H1 (cell line): Measurements from ENCODE around the gene SF3B6. TPM values are rescaled to one million over a fixed set of nuclear protein-coding genes. Genes with fewer than 3 reads are reported as not detected.

Source experiments
- CTCF ChIA-PET: fragments of 300-600 bp; sonication (Branson Sonifier 250); formaldehyde crosslinking; loops from one replicate; lab custom pipeline; 2021; ENCODE audit not compliant: partially characterized antibody; lab: Charles Lee
- POLR2A ChIA-PET: fragments of 300-600 bp; sonication (Branson Sonifier 250); formaldehyde crosslinking; loops from one replicate; lab custom pipeline; 2021; ENCODE audit warnings: inconsistent platforms; ENCODE audit not compliant: partially characterized antibody; lab: Charles Lee
- DNase-seq, 2 experiments: peaks; one replicate each; pipeline versions ENCODE4 v3.0.0 to v3.0.0-alpha.2; 2010 to 2022; ENCODE audit warnings: low spot score in 2 of 2, low read depth in 1 of 2, mixed read lengths in 1 of 2
- FAIRE-seq: peaks from 2 replicates; lab custom pipeline; 2011; peaks lifted over from hg19 to GRCh38; lab: Jason Lieb, UNC
- H2AFZ ChIP-seq: 2 replicates; pipeline ENCODE4 v1.8.1; 2012; ENCODE audit warnings: low read length, inconsistent platforms
- H2AK5ac ChIP-seq: 2 replicates; pipeline ENCODE4 v1.6.1; 2013; ENCODE audit warnings: low read depth, low read length
- H2BK120ac ChIP-seq: replicated peaks from 2 replicates; pipeline ENCODE3; 2013; ENCODE audit warnings: low read depth, low read length, inconsistent platforms
- H2BK12ac ChIP-seq: 2 replicates; pipeline ENCODE4 v1.6.1; 2013; ENCODE audit warnings: low read depth, low read length
- H2BK15ac ChIP-seq: 2 replicates; pipeline ENCODE4 v1.6.1; 2013; ENCODE audit warnings: low read length
- H2BK20ac ChIP-seq: 2 replicates; pipeline ENCODE4 v1.6.1; 2013; ENCODE audit warnings: low read length
- H2BK5ac ChIP-seq: 2 replicates; pipeline ENCODE4 v1.6.1; 2013; ENCODE audit warnings: low read depth, low read length
- H3K14ac ChIP-seq: 2 replicates; pipeline ENCODE4 v1.6.1; 2013; ENCODE audit warnings: inconsistent platforms; ENCODE audit not compliant: insufficient read length
- H3K18ac ChIP-seq: 2 replicates; pipeline ENCODE4 v1.6.1; 2013; ENCODE audit warnings: low read length; ENCODE audit errors: extremely low read depth
- H3K23ac ChIP-seq: 2 replicates; pipeline ENCODE4 v1.6.1; 2013; ENCODE audit warnings: inconsistent platforms; ENCODE audit not compliant: insufficient read length
- H3K23me2 ChIP-seq: 2 replicates; pipeline ENCODE4 v1.6.1; 2013; ENCODE audit warnings: low read depth, low read length
- H3K27ac ChIP-seq: 2 replicates; pipeline ENCODE4 v1.6.1; 2011; ENCODE audit warnings: low read depth, low read length, inconsistent platforms
- H3K27me3 ChIP-seq, 4 experiments: replicated peaks in 1 of 4; 1 replicate in 1 of 4; 2 replicates in 3 of 4; pipeline versions ENCODE4 v1.6.1 to v1.8.1; 2011 to 2013; ENCODE audit warnings: low read length in 3 of 4, mild to moderate bottlenecking in 3 of 4, inconsistent platforms in 2 of 4, mixed read lengths in 2 of 4, moderate library complexity in 1 of 4; ENCODE audit not compliant: control insufficient read depth in 3 of 4, insufficient read depth in 3 of 4; ENCODE audit errors: extremely low read depth in 1 of 4
- H3K36me3 ChIP-seq, 4 experiments: 2 replicates each; pipeline versions ENCODE4 v1.6.1 to v1.8.1; 2011 to 2013; ENCODE audit warnings: mild to moderate bottlenecking in 4 of 4, low read length in 3 of 4, moderate library complexity in 2 of 4, control low read depth in 1 of 4, inconsistent platforms in 1 of 4; ENCODE audit not compliant: insufficient read depth in 4 of 4, control insufficient read depth in 2 of 4
- H3K4ac ChIP-seq: replicated peaks from 2 replicates; pipeline ENCODE3; 2013; ENCODE audit warnings: low read length, low read depth, mixed read lengths, inconsistent platforms; ENCODE audit not compliant: insufficient read length
- H3K4me1 ChIP-seq, 4 experiments: replicated peaks in 1 of 4; 1 replicate in 1 of 4; 2 replicates in 3 of 4; pipeline versions ENCODE4 v1.6.1 to v1.8.1; 2011 to 2013; ENCODE audit warnings: low read length in 3 of 4, inconsistent platforms in 2 of 4, mixed read lengths in 1 of 4; ENCODE audit not compliant: insufficient read depth in 4 of 4, control insufficient read depth in 3 of 4
- H3K4me2 ChIP-seq, 2 experiments: 2 replicates each; pipeline versions ENCODE4 v1.6.1 to v1.8.1; 2011 to 2013; ENCODE audit warnings: low read depth in 2 of 2, low read length in 2 of 2, control low read depth in 1 of 2, inconsistent platforms in 1 of 2, mild to moderate bottlenecking in 1 of 2; ENCODE audit not compliant: insufficient read depth in 1 of 2
- H3K4me3 ChIP-seq, 4 experiments: fragments of 200-600, 300-600 bp in 1 of 4; sonication (generic), shearing (Covaris generic), sonication (Bioruptor Twin) in 1 of 4; 2 replicates each; pipeline versions ENCODE4 v1.5.1 to v1.8.1; 2011 to 2016; ENCODE audit warnings: low read length in 4 of 4, low read depth in 3 of 4, control low read depth in 2 of 4, inconsistent platforms in 2 of 4, mild to moderate bottlenecking in 2 of 4, mixed read lengths in 1 of 4, moderate library complexity in 1 of 4; ENCODE audit not compliant: insufficient read depth in 2 of 4; ENCODE audit errors: extremely low read depth in 1 of 4
- H3K56ac ChIP-seq: replicated peaks from 2 replicates; pipeline ENCODE3; 2013; ENCODE audit warnings: low read depth, mild to moderate bottlenecking, mixed read lengths, low read length, inconsistent platforms; ENCODE audit not compliant: insufficient read length
- H3K79me1 ChIP-seq: 2 replicates; pipeline ENCODE4 v1.6.1; 2013; ENCODE audit warnings: low read depth, low read length, control low read depth
- H3K79me2 ChIP-seq, 2 experiments: 2 replicates each; pipeline versions ENCODE4 v1.6.1 to v1.8.1; 2012 to 2013; ENCODE audit warnings: low read length in 2 of 2, mild to moderate bottlenecking in 2 of 2, inconsistent platforms in 1 of 2; ENCODE audit not compliant: insufficient read depth in 2 of 2, control insufficient read depth in 1 of 2
- H3K9ac ChIP-seq, 4 experiments: replicated peaks in 1 of 4; 1 replicate in 1 of 4; 2 replicates in 3 of 4; pipeline versions ENCODE4 v1.6.1 to v1.8.1; 2011 to 2013; ENCODE audit warnings: low read depth in 3 of 4, low read length in 3 of 4, control low read depth in 2 of 4, mild to moderate bottlenecking in 2 of 4, moderate library complexity in 2 of 4, inconsistent platforms in 1 of 4; ENCODE audit errors: extremely low read depth in 1 of 4
- H3K9me3 ChIP-seq, 2 experiments: 2 replicates each; pipeline versions ENCODE4 v1.6.1 to v1.8.1; 2012 to 2013; ENCODE audit warnings: mild to moderate bottlenecking in 2 of 2, moderate library complexity in 2 of 2, control low read depth in 1 of 2, inconsistent platforms in 1 of 2, low read depth in 1 of 2, low read length in 1 of 2, mixed read lengths in 1 of 2; ENCODE audit not compliant: insufficient read depth in 2 of 2
- H4K20me1 ChIP-seq, 2 experiments: replicated peaks in 1 of 2; 2 replicates each; pipeline versions ENCODE3 to v1.8.1; 2011 to 2013; ENCODE audit warnings: inconsistent platforms in 2 of 2, low read length in 2 of 2, mild to moderate bottlenecking in 1 of 2; ENCODE audit not compliant: insufficient read depth in 2 of 2, control insufficient read depth in 1 of 2
- H4K5ac ChIP-seq: 2 replicates; pipeline ENCODE4 v1.6.1; 2013; ENCODE audit warnings: low read length, low read depth, mixed read lengths, inconsistent platforms; ENCODE audit not compliant: insufficient read length
- H4K8ac ChIP-seq: 2 replicates; pipeline ENCODE4 v1.8.0; 2013; ENCODE audit warnings: mild to moderate bottlenecking, moderate library complexity, low read length, inconsistent platforms; ENCODE audit not compliant: insufficient read depth; ENCODE audit errors: extremely low read depth
- H4K91ac ChIP-seq: replicated peaks from 2 replicates; pipeline ENCODE3; 2013; ENCODE audit warnings: low read length, mixed read lengths, inconsistent platforms; ENCODE audit not compliant: insufficient read length
- CBX5 ChIP-seq: fragments of 300-800, 300-1000 bp; sonication (generic); IDR thresholded peaks from 2 replicates; pipeline ENCODE4 v1.7.1; 2016; ENCODE audit warnings: antibody characterized with exemption, low read length, low read depth
- CHD1 ChIP-seq: IDR thresholded peaks from 2 replicates; pipeline ENCODE4 v1.6.1; 2012; ENCODE audit warnings: low read depth, low read length, improper control_type of control experiment
- JUND ChIP-seq: IDR thresholded peaks from 2 replicates; pipeline ENCODE4 v1.6.1; 2011; ENCODE audit warnings: mild to moderate bottlenecking, improper control_type of control experiment, low read length
- MAFK ChIP-seq: IDR thresholded peaks from 2 replicates; pipeline ENCODE4 v1.6.1; 2012; ENCODE audit warnings: low read depth, mild to moderate bottlenecking, improper control_type of control experiment, low read length
- TAF1 ChIP-seq: IDR thresholded peaks from 2 replicates; pipeline ENCODE4 v1.6.1; 2011; ENCODE audit warnings: mild to moderate bottlenecking, low read depth, low read length
- TEAD4 ChIP-seq: IDR thresholded peaks from 2 replicates; pipeline ENCODE4 v1.6.1; 2012; ENCODE audit warnings: low read depth, low read length, inconsistent platforms, mixed read lengths
- WGBS, 2 experiments: shearing (Covaris generic) in 1 of 2; methylation state at CpG; one replicate each; pipeline versions ENCODE4 v1.1.6 to v1.1.7; 2013 to 2015; ENCODE audit warnings: low lambda C conversion rate in 2 of 2, mixed read lengths in 2 of 2, inconsistent platforms in 1 of 2, low coverage in 1 of 2, missing lambda C conversion rate in 1 of 2; ENCODE audit not compliant: insufficient replicate concordance in 2 of 2, insufficient coverage in 1 of 2, insufficient read length in 1 of 2; ENCODE audit errors: extremely low coverage in 1 of 2, missing lambda C conversion rate in 1 of 2; 5-methylcytosine and 5-hydroxymethylcytosine counted together
- polyA plus RNA-seq, 7 experiments: library from polyadenylated mRNA; depleted of rRNA in 3 of 7; stranded (reverse) in 5 of 7; unstranded in 2 of 7; fragments of >200 nt in 5 of 7; fragments of 200-250 nt in 2 of 7; gene quantifications; 1 replicate in 5 of 7; 2 replicates in 1 of 7; 4 replicates in 1 of 7; pipeline versions ENCODE4 v1.2.1 to v1.2.3, GENCODE V29; 2011 to 2013; ENCODE audit warnings: missing spikeins in 2 of 7, mixed read lengths in 2 of 7
- total RNA-seq: library from RNA; stranded (reverse); fragmentation: NEBNext Ultra II Directional; extraction: Animal tissue kit (Norgen Biotek cat#: 25700); gene quantifications from 2 replicates; pipeline ENCODE4 v1.2.1, GENCODE V29; 2021
- TF ChIP-seq, protein P1 (sequence below), 3 experiments: IDR thresholded peaks; 1 replicate in 2 of 3; 2 replicates in 1 of 3; pipeline versions ENCODE4 v1.5.1 to v1.6.1; 2011; ENCODE audit warnings: low read length in 3 of 3, mild to moderate bottlenecking in 3 of 3, inconsistent platforms in 2 of 3, low read depth in 1 of 3, moderate library complexity in 1 of 3; ENCODE audit not compliant: insufficient read depth in 1 of 3; ENCODE audit errors: control extremely low read depth in 1 of 3
- TF ChIP-seq, protein P2 (sequence below): IDR thresholded peaks from 2 replicates; pipeline ENCODE4 v1.6.1; 2011; ENCODE audit warnings: low read depth, mild to moderate bottlenecking, low read length; ENCODE audit not compliant: insufficient read depth

Gene SF3B6
- total and polyA plus RNA-seq, 2 of the 8 experiments (the other 6 are each of a cell fraction or from before 2014, with no cell fraction given): 126 to 155 TPM

DNA sequence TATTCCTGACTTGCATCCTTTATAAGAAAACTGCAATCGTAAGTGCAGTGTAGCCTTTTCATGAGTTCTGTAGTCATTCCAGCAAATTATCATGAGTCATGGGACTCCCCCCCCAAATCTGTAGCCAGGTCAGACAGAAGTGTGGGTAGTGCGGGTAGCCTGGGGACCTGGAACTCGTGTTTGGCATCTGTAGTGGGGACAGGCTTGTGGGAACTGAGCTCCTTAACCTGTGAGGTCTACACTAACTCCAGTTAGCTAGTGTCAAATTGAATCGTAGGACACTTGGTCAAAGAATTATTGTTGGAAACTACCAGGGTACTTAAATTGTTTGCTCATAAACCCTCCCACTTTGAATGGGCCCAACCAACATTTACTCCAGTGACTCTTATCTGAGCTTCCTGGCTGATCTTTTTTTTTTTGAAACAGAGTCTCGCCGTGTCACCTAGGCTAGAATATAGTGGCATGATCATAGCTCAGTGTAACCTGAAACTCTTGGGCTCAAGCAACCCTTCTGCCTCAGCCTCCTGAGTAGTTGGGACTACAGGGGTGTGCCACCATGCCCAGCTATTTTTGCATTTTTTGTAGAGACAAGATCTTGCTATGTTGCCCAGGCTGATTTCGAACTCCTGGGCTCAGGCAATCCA is 34.7 kb upstream of the SF3B6 start:
- H2AFZ ChIP-seq: no peak overlapping the region
- H3K4me3 ChIP-seq: no peak overlapping the region
- no peaks in the 10 kb centered on the region for H3K79me1 ChIP-seq
- H3K27me3 ChIP-seq: no peaks in the 10 kb centered on the region
- H2AK5ac ChIP-seq: no peak overlapping the region
- H3K23ac ChIP-seq: no peak overlapping the region
- 89% methylated on average over 7 of the region's 7 CpGs; no CpG with 5 or more reads in 1 of the 2 experiments for WGBS, 2 experiments
- no peak overlapping the region for H2BK20ac ChIP-seq
- FAIRE-seq (no peak), DNase-seq (no peak)
- no peak overlapping the region for H3K9ac ChIP-seq
- H3K36me3 ChIP-seq: peaks cover 0 to 4% (median 0%) of the 10 kb centered on the region in 4 experiments; a peak in 1 of 8 replicates
- no peaks in the 10 kb centered on the region for H3K4me1 ChIP-seq
- no peak overlapping the region for H3K27ac ChIP-seq
- H4K20me1 ChIP-seq: no peaks in the 10 kb centered on the region
- no peak overlapping the region for H2BK120ac ChIP-seq
- POLR2A ChIA-PET: interaction anchor here (0.7 to 1.5 kb wide), 4 partner anchors 9 to 485 kb away, joined by 3 to 7 read pairs (median 4); no protein-coding TSS in a partner anchor
- no peak overlapping the region for H4K91ac ChIP-seq
- H3K4ac ChIP-seq: no peak overlapping the region
- H3K79me2 ChIP-seq: no peaks in the 10 kb centered on the region
- H2BK5ac ChIP-seq: no peak overlapping the region
- no peak overlapping the region for H2BK15ac ChIP-seq
- no peaks in the 10 kb centered on the region for H3K23me2 ChIP-seq
- H4K8ac ChIP-seq: peak overlapping the region; percentile 68; the same call in 1 of the 2 replicates
- CTCF ChIA-PET: interaction anchor here (0.5 to 1.5 kb wide), 6 partner anchors 11 to 217 kb away, joined by 3 to 6 read pairs (median 4); partner anchors contain the start of genes PFN4 and TP53I3
- peaks cover 2 to 10% of the 10 kb centered on the region in 2 experiments; a peak in 3 of 4 replicates for H3K9me3 ChIP-seq
- H2BK12ac ChIP-seq: no peak overlapping the region
- H3K18ac ChIP-seq: no peak overlapping the region
- H3K56ac ChIP-seq: no peak overlapping the region
- H3K4me2 ChIP-seq: no peak overlapping the region
- H4K5ac ChIP-seq: no peak overlapping the region
- no peak overlapping the region for H3K14ac ChIP-seq
- TF ChIP-seq, protein P1, sequence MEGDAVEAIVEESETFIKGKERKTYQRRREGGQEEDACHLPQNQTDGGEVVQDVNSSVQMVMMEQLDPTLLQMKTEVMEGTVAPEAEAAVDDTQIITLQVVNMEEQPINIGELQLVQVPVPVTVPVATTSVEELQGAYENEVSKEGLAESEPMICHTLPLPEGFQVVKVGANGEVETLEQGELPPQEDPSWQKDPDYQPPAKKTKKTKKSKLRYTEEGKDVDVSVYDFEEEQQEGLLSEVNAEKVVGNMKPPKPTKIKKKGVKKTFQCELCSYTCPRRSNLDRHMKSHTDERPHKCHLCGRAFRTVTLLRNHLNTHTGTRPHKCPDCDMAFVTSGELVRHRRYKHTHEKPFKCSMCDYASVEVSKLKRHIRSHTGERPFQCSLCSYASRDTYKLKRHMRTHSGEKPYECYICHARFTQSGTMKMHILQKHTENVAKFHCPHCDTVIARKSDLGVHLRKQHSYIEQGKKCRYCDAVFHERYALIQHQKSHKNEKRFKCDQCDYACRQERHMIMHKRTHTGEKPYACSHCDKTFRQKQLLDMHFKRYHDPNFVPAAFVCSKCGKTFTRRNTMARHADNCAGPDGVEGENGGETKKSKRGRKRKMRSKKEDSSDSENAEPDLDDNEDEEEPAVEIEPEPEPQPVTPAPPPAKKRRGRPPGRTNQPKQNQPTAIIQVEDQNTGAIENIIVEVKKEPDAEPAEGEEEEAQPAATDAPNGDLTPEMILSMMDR (IDR thresholded peaks at IDR 0.05; ENCODE audit: control extremely low read depth in 1 of 3, insufficient read depth in 1 of 3, low read depth in 1 of 3, low read length in 3 of 3): no peak
- TF ChIP-seq CHD1 (no peak), MAFK (no peak), CBX5 (no peak), TAF1 (no peak), TEAD4 (no peak), JUND (no peak)
- TF ChIP-seq, protein P2, sequence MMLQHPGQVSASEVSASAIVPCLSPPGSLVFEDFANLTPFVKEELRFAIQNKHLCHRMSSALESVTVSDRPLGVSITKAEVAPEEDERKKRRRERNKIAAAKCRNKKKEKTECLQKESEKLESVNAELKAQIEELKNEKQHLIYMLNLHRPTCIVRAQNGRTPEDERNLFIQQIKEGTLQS: no peak
